KMS-11 (cell line): Measurements from ENCODE around the gene SIVA1.

ENCODE experiments used
- H2AFZ ChIP-seq: fragments of 200-600 bp; sonication (generic); 2 replicates; pipeline ENCODE4 v1.6.1; 2016; ENCODE audit warnings: antibody characterized with exemption, mixed run types, low read depth
- H3K27ac ChIP-seq: fragments of 200-600 bp; sonication (generic); 2 replicates; pipeline ENCODE4 v1.6.1; 2016; ENCODE audit warnings: mild to moderate bottlenecking, mixed run types
- H3K27me3 ChIP-seq: fragments of 200-600 bp; sonication (generic); 2 replicates; pipeline ENCODE4 v1.6.1; 2017; ENCODE audit warnings: mild to moderate bottlenecking, low read depth, mixed run types, moderate library complexity; ENCODE audit not compliant: insufficient read depth
- H3K36me3 ChIP-seq: fragments of 200-600 bp; sonication (generic); 2 replicates; pipeline ENCODE4 v1.6.1; 2017; ENCODE audit warnings: mild to moderate bottlenecking, mixed run types; ENCODE audit not compliant: insufficient read depth
- H3K4me1 ChIP-seq: fragments of 200-600 bp; sonication (generic); 2 replicates; pipeline ENCODE4 v1.6.1; 2016; ENCODE audit warnings: mild to moderate bottlenecking, low read depth, mixed run types; ENCODE audit not compliant: poor library complexity, severe bottlenecking
- H3K4me2 ChIP-seq: fragments of 200-600 bp; sonication (generic); 2 replicates; pipeline ENCODE4 v1.7.0; 2016; ENCODE audit warnings: mild to moderate bottlenecking, mixed run types
- H3K4me3 ChIP-seq: fragments of 200-600 bp; sonication (generic); IDR thresholded peaks from 2 replicates; pipeline ENCODE4 v1.6.1; 2017; ENCODE audit warnings: low read depth, low read length, mixed read lengths; ENCODE audit not compliant: insufficient read depth
- H3K79me2 ChIP-seq: fragments of 200-600 bp; sonication (generic); 2 replicates; pipeline ENCODE4 v1.6.1; 2016; ENCODE audit warnings: low read depth, mixed run types; ENCODE audit not compliant: insufficient read depth
- H3K9ac ChIP-seq: fragments of 200-600 bp; sonication (generic); 2 replicates; pipeline ENCODE4 v1.6.1; 2016; ENCODE audit warnings: mild to moderate bottlenecking, mixed run types
- H4K20me1 ChIP-seq: fragments of 200-600 bp; sonication (generic); 2 replicates; pipeline ENCODE4 v1.6.1; 2016; ENCODE audit warnings: mild to moderate bottlenecking, mixed run types; ENCODE audit not compliant: insufficient read depth
- CTCF ChIP-seq: fragments of 200-600 bp; sonication (generic); conservative IDR thresholded peaks from 2 replicates; pipeline ENCODE4 v1.6.1; 2017; ENCODE audit warnings: low read depth, mild to moderate bottlenecking, antibody characterized with exemption, low read length, moderate library complexity, mixed read lengths

The SIVA1 gene

GRCh38 chr14:104744484-104744883 is 8.5 kb upstream of the SIVA1 start:
- Histone ChIP-seq H2AFZ (no peak overlapping the region), H3K27me3 (peaks cover 28% of the 10 kb centered on the region), H3K36me3 (no peaks in the 10 kb centered on the region), H3K4me1 (no peaks in the 10 kb centered on the region), H3K9ac (no peak overlapping the region), H3K79me2 (no peaks in the 10 kb centered on the region), H3K27ac (no peak overlapping the region), H3K4me3 (no peak overlapping the region), H3K4me2 (no peak overlapping the region), H4K20me1 (no peaks in the 10 kb centered on the region)
- TF ChIP-seq CTCF: no peak

GRCh38 chr14:104745431-104745830 is 7.5 kb upstream of the SIVA1 start:
- H3K27ac ChIP-seq: no peak overlapping the region

GRCh38 chr14:104746071-104746545 is 6.8 kb upstream of the SIVA1 start:
- TF ChIP-seq CTCF: no peak
- Histone ChIP-seq H3K79me2 (no peaks in the 10 kb centered on the region), H3K4me3 (no peak overlapping the region)

More at GRCh38 chr14:104745431-104745830, 7.5 kb upstream of the SIVA1 start:
- Histone ChIP-seq H3K27me3 (peaks cover 24% of the 10 kb centered on the region), H2AFZ (no peak overlapping the region), H3K9ac (no peak overlapping the region), H3K4me3 (no peak overlapping the region), H4K20me1 (no peaks in the 10 kb centered on the region), H3K79me2 (no peaks in the 10 kb centered on the region), H3K4me1 (no peaks in the 10 kb centered on the region), H3K4me2 (no peak overlapping the region), H3K36me3 (no peaks in the 10 kb centered on the region)
- TF ChIP-seq CTCF: no peak

GRCh38 chr14:104746934-104747481 is 5.9 kb upstream of the SIVA1 start:
- TF ChIP-seq CTCF: no peak
- H3K4me1 ChIP-seq: no peaks in the 10 kb centered on the region

More at GRCh38 chr14:104746071-104746545, 6.8 kb upstream of the SIVA1 start:
- no peak overlapping the region for H3K9ac ChIP-seq
- H2AFZ ChIP-seq: no peak overlapping the region
- no peaks in the 10 kb centered on the region for H3K4me1 ChIP-seq
- no peak overlapping the region for H3K27ac ChIP-seq
- no peaks in the 10 kb centered on the region for H4K20me1 ChIP-seq
- H3K27me3 ChIP-seq: peaks cover 18% of the 10 kb centered on the region
- H3K36me3 ChIP-seq: no peaks in the 10 kb centered on the region
- H3K4me2 ChIP-seq: no peak overlapping the region

More at GRCh38 chr14:104746934-104747481, 5.9 kb upstream of the SIVA1 start:
- H2AFZ ChIP-seq: no peak overlapping the region
- no peak overlapping the region for H3K4me2 ChIP-seq
- no peaks in the 10 kb centered on the region for H3K36me3 ChIP-seq
- H4K20me1 ChIP-seq: no peaks in the 10 kb centered on the region
- no peak overlapping the region for H3K9ac ChIP-seq
- H3K79me2 ChIP-seq: no peaks in the 10 kb centered on the region
- peaks cover 13% of the 10 kb centered on the region for H3K27me3 ChIP-seq
- no peak overlapping the region for H3K27ac ChIP-seq
- H3K4me3 ChIP-seq: no peak overlapping the region
